OCI-M2 (cell line): Measurements from ENCODE around the gene CHST11.
"Not testable (repeated sequence)": the region's sequence is repeated elsewhere in the genome, so short reads cannot be mapped to it uniquely, and the experiment has no call there.

Experiments used
- DNase-seq: peaks from one replicate; lab custom pipeline; 2025; ENCODE audit not compliant: unreplicated experiment; lab: John Stamatoyannopoulos, UW

Gene CHST11

GRCh38 chr12:104729610-104730446, 273.1 kb downstream of the CHST11 start:
- no peak for DNase-seq

GRCh38 chr12:104730763-104731162, 274.0 kb downstream of the CHST11 start:
- no peak for DNase-seq

- DNase-seq, result no peak
Observed at GRCh38 chr12:104733717-104734175, 277.0 kb downstream of the CHST11 start.

GRCh38 chr12:104734541-104735095, 277.9 kb downstream of the CHST11 start:
- no peak for DNase-seq

GRCh38 chr12:104735801-104736200, 279.1 kb downstream of the CHST11 start:
- DNase-seq, result no peak

- DNase-seq, result no peak
Observed at GRCh38 chr12:104736307-104736706, 279.6 kb downstream of the CHST11 start.

GRCh38 chr12:104737113-104737512, 280.4 kb downstream of the CHST11 start:
- no peak for DNase-seq

- DNase-seq, result no peak
Observed at GRCh38 chr12:104737791-104738301, 281.1 kb downstream of the CHST11 start.

GRCh38 chr12:104738331-104738730, 281.6 kb downstream of the CHST11 start:
- DNase-seq, result no peak

- no peak for DNase-seq
Observed at GRCh38 chr12:104738776-104739642, 282.3 kb downstream of the CHST11 start.

GRCh38 chr12:104740668-104741067, 283.9 kb downstream of the CHST11 start:
- no peak for DNase-seq

- no peak for DNase-seq
Observed at GRCh38 chr12:104741077-104741476, 284.3 kb downstream of the CHST11 start.

- no peak for DNase-seq
Observed at GRCh38 chr12:104741497-104742367, 285.0 kb downstream of the CHST11 start.

- DNase-seq, result no peak
Observed at GRCh38 chr12:104742551-104743201, 285.9 kb downstream of the CHST11 start.

GRCh38 chr12:104743202-104743580, 286.4 kb downstream of the CHST11 start:
- DNase-seq, result no peak

- not testable (repeated sequence) for DNase-seq
Observed at GRCh38 chr12:104743753-104744548, 287.2 kb downstream of the CHST11 start.

GRCh38 chr12:104746467-104747088, 289.8 kb downstream of the CHST11 start:
- no peak for DNase-seq

- DNase-seq, result no peak
Observed at GRCh38 chr12:104747330-104747729, 290.6 kb downstream of the CHST11 start.

- DNase-seq, result no peak
Observed at GRCh38 chr12:104747955-104748354, 291.2 kb downstream of the CHST11 start.
